SK-N-SH treated with all-trans-retinoic acid at 6 μM for 48 hours (cell line): ENCODE results near the gene TMTC2.

Experiments used
- ATAC-seq: fragments of 200-7000 bp; cut with Tn5 transposase; 3 replicates; pipeline ENCODE4 v1.9.1; 2020; ENCODE audit warnings: mild to moderate bottlenecking, moderate library complexity
- ARNTL ChIP-seq: fragments of 450-650 bp; formaldehyde crosslinking; IDR thresholded peaks from 2 replicates; pipeline ENCODE4 v1.5.0; 2020; ENCODE audit warnings: low read depth, mild to moderate bottlenecking, moderate library complexity, borderline replicate concordance
- BACH2 ChIP-seq: fragments of 250-450 bp; sonication (Bioruptor Pico); IDR thresholded peaks from 2 replicates; pipeline ENCODE4 v1.9.0; 2021; ENCODE audit warnings: mild to moderate bottlenecking, borderline replicate concordance
- CSDC2 ChIP-seq: fragments of 250-450 bp; sonication (Bioruptor Pico); IDR thresholded peaks from 2 replicates; pipeline ENCODE4 v1.5.0; 2020; ENCODE audit warnings: mild to moderate bottlenecking, moderate library complexity
- CSRNP3 ChIP-seq: fragments of 250-450 bp; sonication (Bioruptor Pico); IDR thresholded peaks from 2 replicates; pipeline ENCODE4 v1.5.1; 2021; ENCODE audit warnings: mild to moderate bottlenecking, moderate library complexity
- ESRRG ChIP-seq: fragments of 250-450 bp; sonication (Bioruptor Pico); IDR thresholded peaks from 2 replicates; pipeline ENCODE4 v1.6.1; 2021; ENCODE audit warnings: mild to moderate bottlenecking
- ISL1 ChIP-seq: fragments of 250-450 bp; sonication (Bioruptor Pico); IDR thresholded peaks from 2 replicates; pipeline ENCODE4 v2.1.2; 2022; ENCODE audit warnings: mild to moderate bottlenecking, moderate library complexity
- OSR1 ChIP-seq: fragments of 250-450 bp; sonication (Bioruptor Pico); IDR thresholded peaks from 2 replicates; pipeline ENCODE4 v1.8.0; 2022; ENCODE audit warnings: moderate library complexity, mild to moderate bottlenecking, inconsistent platforms
- PATZ1 ChIP-seq: fragments of 250-450 bp; sonication (Bioruptor Pico); IDR thresholded peaks from 2 replicates; pipeline ENCODE4 v1.8.0; 2020; ENCODE audit warnings: mild to moderate bottlenecking, moderate library complexity, borderline replicate concordance
- POU6F1 ChIP-seq: fragments of 250-450 bp; sonication (Bioruptor Pico); IDR thresholded peaks from 2 replicates; pipeline ENCODE4 v1.8.0; 2021; ENCODE audit warnings: low read depth, mild to moderate bottlenecking, moderate library complexity, borderline replicate concordance
- PPARA ChIP-seq: fragments of 250-450 bp; sonication (Bioruptor Pico); IDR thresholded peaks from 2 replicates; pipeline ENCODE4 v1.5.0; 2020; ENCODE audit warnings: mild to moderate bottlenecking, borderline replicate concordance
- RARB ChIP-seq: fragments of 250-450 bp; sonication (Bioruptor Pico); IDR thresholded peaks from 2 replicates; pipeline ENCODE4 v1.8.0; 2021; ENCODE audit warnings: mild to moderate bottlenecking, moderate library complexity
- SNAI2 ChIP-seq: fragments of 250-450 bp; sonication (Bioruptor Pico); IDR thresholded peaks from 2 replicates; pipeline ENCODE4 v1.5.0; 2020; ENCODE audit warnings: mild to moderate bottlenecking, moderate library complexity
- TCF4 ChIP-seq: fragments of 250-450 bp; sonication (Bioruptor Pico); IDR thresholded peaks from 2 replicates; pipeline ENCODE4 v1.8.0; 2021; ENCODE audit warnings: mild to moderate bottlenecking, moderate library complexity, borderline replicate concordance
- TOX ChIP-seq: fragments of 250-450 bp; sonication (Bioruptor Pico); IDR thresholded peaks from 2 replicates; pipeline ENCODE4 v1.8.0; 2021; ENCODE audit warnings: mild to moderate bottlenecking, moderate library complexity, borderline replicate concordance
- ZC3H10 ChIP-seq: fragments of 250-450 bp; sonication (Bioruptor Pico); IDR thresholded peaks from 2 replicates; pipeline ENCODE4 v1.5.1; 2021; ENCODE audit warnings: mild to moderate bottlenecking, moderate library complexity
- ZFP3 ChIP-seq: fragments of 250-450 bp; sonication (Bioruptor Pico); IDR thresholded peaks from 2 replicates; pipeline ENCODE4 v1.5.0; 2020; ENCODE audit warnings: mild to moderate bottlenecking, moderate library complexity
- ZFP30 ChIP-seq: fragments of 450-650 bp; formaldehyde crosslinking; IDR thresholded peaks from 2 replicates; pipeline ENCODE4 v1.5.0; 2022; ENCODE audit warnings: mild to moderate bottlenecking, moderate library complexity
- ZNF565 ChIP-seq: fragments of 450-650 bp; formaldehyde crosslinking; conservative IDR thresholded peaks from 2 replicates; pipeline ENCODE4 v1.5.0; 2020; ENCODE audit warnings: low read depth, mild to moderate bottlenecking, moderate library complexity
- ZNF70 ChIP-seq: fragments of 450-650 bp; formaldehyde crosslinking; IDR thresholded peaks from 2 replicates; pipeline ENCODE4 v1.5.0; 2020; ENCODE audit warnings: mild to moderate bottlenecking, moderate library complexity
- ZNF8 ChIP-seq: fragments of 450-650 bp; formaldehyde crosslinking; IDR thresholded peaks from 2 replicates; pipeline ENCODE4 v1.5.0; 2020; ENCODE audit warnings: mild to moderate bottlenecking, moderate library complexity
- TF ChIP-seq, protein P1 (sequence below): fragments of 250-450 bp; sonication (Bioruptor Pico); IDR thresholded peaks from 2 replicates; pipeline ENCODE4 v1.5.1; 2020; ENCODE audit warnings: low read depth, mild to moderate bottlenecking, moderate library complexity
- TF ChIP-seq, protein P2 (sequence below): fragments of 250-450 bp; sonication (Bioruptor Pico); IDR thresholded peaks from 2 replicates; pipeline ENCODE4 v1.5.0; 2020; ENCODE audit warnings: mild to moderate bottlenecking, moderate library complexity

The TMTC2 gene

GRCh38 chr12:83128540-83128939, 441.8 kb downstream of the TMTC2 start (continued):
- TF ChIP-seq ZFP30 (CRISPR knock-in tag) = no peak
- no peak for TF ChIP-seq SNAI2
- TF ChIP-seq PATZ1 = no peak
- no peak for TF ChIP-seq ZNF70
- TF ChIP-seq ZNF565 = no peak
- no peak for TF ChIP-seq ISL1 (CRISPR knock-in tag)
- no peak for TF ChIP-seq ZFP3 (CRISPR knock-in tag)
- TF ChIP-seq TCF4 (CRISPR knock-in tag) = no peak
- TF ChIP-seq, protein P1, sequence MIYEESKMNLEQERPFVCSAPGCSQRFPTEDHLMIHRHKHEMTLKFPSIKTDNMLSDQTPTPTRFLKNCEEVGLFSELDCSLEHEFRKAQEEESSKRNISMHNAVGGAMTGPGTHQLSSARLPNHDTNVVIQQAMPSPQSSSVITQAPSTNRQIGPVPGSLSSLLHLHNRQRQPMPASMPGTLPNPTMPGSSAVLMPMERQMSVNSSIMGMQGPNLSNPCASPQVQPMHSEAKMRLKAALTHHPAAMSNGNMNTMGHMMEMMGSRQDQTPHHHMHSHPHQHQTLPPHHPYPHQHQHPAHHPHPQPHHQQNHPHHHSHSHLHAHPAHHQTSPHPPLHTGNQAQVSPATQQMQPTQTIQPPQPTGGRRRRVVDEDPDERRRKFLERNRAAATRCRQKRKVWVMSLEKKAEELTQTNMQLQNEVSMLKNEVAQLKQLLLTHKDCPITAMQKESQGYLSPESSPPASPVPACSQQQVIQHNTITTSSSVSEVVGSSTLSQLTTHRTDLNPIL (CRISPR knock-in tag) = no peak
- no peak for TF ChIP-seq ZC3H10 (CRISPR knock-in tag)
- TF ChIP-seq, all 23 proteins: peak for 0

GRCh38 chr12:83130178-83130577, 443.5 kb downstream of the TMTC2 start:
- ATAC-seq = no peak
- no peak for TF ChIP-seq ESRRG (CRISPR knock-in tag)
- TF ChIP-seq POU6F1 (CRISPR knock-in tag) = no peak
- TF ChIP-seq ZFP3 (CRISPR knock-in tag) = no peak
- no peak for TF ChIP-seq TCF4 (CRISPR knock-in tag)
- TF ChIP-seq RARB (CRISPR knock-in tag) = no peak
- TF ChIP-seq ZNF565 = no peak

- TF ChIP-seq ZNF70 (no peak), ZC3H10 (CRISPR knock-in tag) (no peak), TCF4 (CRISPR knock-in tag) (no peak), ARNTL (no peak), ESRRG (CRISPR knock-in tag) (no peak), CSDC2 (no peak), SNAI2 (no peak), PPARA (CRISPR knock-in tag) (no peak), CSRNP3 (CRISPR knock-in tag) (no peak), RARB (CRISPR knock-in tag) (no peak), ZFP30 (CRISPR knock-in tag) (no peak), ZNF8 (no peak), POU6F1 (CRISPR knock-in tag) (no peak), BACH2 (no peak), ISL1 (CRISPR knock-in tag) (no peak), OSR1 (CRISPR knock-in tag) (no peak), TOX (no peak), ZFP3 (CRISPR knock-in tag) (no peak)
- TF ChIP-seq, protein P2, sequence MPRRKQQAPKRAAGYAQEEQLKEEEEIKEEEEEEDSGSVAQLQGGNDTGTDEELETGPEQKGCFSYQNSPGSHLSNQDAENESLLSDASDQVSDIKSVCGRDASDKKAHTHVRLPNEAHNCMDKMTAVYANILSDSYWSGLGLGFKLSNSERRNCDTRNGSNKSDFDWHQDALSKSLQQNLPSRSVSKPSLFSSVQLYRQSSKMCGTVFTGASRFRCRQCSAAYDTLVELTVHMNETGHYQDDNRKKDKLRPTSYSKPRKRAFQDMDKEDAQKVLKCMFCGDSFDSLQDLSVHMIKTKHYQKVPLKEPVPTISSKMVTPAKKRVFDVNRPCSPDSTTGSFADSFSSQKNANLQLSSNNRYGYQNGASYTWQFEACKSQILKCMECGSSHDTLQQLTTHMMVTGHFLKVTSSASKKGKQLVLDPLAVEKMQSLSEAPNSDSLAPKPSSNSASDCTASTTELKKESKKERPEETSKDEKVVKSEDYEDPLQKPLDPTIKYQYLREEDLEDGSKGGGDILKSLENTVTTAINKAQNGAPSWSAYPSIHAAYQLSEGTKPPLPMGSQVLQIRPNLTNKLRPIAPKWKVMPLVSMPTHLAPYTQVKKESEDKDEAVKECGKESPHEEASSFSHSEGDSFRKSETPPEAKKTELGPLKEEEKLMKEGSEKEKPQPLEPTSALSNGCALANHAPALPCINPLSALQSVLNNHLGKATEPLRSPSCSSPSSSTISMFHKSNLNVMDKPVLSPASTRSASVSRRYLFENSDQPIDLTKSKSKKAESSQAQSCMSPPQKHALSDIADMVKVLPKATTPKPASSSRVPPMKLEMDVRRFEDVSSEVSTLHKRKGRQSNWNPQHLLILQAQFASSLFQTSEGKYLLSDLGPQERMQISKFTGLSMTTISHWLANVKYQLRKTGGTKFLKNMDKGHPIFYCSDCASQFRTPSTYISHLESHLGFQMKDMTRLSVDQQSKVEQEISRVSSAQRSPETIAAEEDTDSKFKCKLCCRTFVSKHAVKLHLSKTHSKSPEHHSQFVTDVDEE (CRISPR knock-in tag) = no peak
- TF ChIP-seq, protein P1 (CRISPR knock-in tag) = no peak
- ATAC-seq = no peak
Observed at GRCh38 chr12:83132360-83132759, 445.7 kb downstream of the TMTC2 start.
